Adrenal gland (tissue), 5 donors: Measurements from ENCODE around the gene SDR42E1.

Experiments used
- CTCF ChIP-seq, 6 experiments: fragments of 450-650 bp in 4 of 6; fragments of 200-600 bp in 2 of 6; sonication (generic) in 1 of 6; IDR thresholded peaks; 1 replicate in 5 of 6; 2 replicates in 1 of 6; pipeline versions ENCODE4 v1.5.1 to v1.8.0; 2016 to 2021; ENCODE audit warnings: antibody characterized with exemption in 6 of 6, mild to moderate bottlenecking in 2 of 6, moderate library complexity in 1 of 6
- POLR2A ChIP-seq, 2 donors: fragments of 450-650 bp; IDR thresholded peaks; one replicate each; pipeline ENCODE4 v1.6.1; 2017; ENCODE audit warnings: antibody characterized with exemption in 2 of 2, mild to moderate bottlenecking in 2 of 2, moderate library complexity in 1 of 2
- donor health status: DM: no; HTN: no; CAD: no.

GRCh38 chr16:82047787-82048186 lies 36.5 kb upstream of the SDR42E1 start:
- TF ChIP-seq CTCF (IDR thresholded peaks at IDR 0.05) (no peak), POLR2A (IDR thresholded peaks at IDR 0.05) (no peak)
